Fibroblast of peridontal ligament (primary cell): Measurements from ENCODE around the gene FAF1.
A peak's percentile ranks its signal among the peaks of the same experiment; 100 is the strongest.

Experiments used
- DNase-seq: peaks from one replicate; pipeline ENCODE4 v3.0.0-alpha.2; 2010; ENCODE audit errors: extremely low read depth

Gene FAF1

DNA sequence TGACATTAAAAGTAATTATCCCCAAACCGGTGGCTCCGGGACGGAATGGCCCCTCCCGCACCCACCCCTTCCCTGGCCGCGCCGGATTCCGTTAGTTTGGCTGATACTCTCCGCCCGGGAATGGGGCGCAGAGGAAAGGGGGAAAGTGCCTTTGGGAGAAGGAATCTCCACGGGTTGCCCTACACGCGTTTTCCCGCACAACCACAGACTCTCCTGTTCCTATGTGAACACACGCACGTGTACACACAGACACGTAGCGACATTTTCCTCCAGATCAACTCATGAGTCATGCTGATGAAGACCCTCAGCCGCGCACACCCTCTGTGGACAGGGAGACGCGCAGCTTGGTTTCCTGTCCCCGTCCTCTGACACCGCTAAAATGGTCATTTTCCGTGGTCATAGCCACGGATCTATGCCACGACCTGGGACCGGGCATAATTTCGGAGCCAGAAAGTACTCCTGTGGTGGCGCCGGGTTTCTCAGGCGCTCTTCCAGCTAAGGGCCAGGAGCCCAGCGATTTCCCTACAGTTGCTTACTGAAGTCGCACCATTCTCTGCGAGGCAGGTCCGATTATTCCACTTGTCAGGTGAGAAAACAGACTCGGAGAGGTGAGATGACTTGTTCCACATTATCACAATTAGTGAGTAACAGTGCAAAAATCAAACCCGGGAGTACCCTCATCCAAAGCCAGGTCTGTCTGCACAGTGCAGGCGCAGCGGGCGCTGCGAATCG, 532.8 kb downstream of the FAF1 start:
- no peak for DNase-seq

DNA sequence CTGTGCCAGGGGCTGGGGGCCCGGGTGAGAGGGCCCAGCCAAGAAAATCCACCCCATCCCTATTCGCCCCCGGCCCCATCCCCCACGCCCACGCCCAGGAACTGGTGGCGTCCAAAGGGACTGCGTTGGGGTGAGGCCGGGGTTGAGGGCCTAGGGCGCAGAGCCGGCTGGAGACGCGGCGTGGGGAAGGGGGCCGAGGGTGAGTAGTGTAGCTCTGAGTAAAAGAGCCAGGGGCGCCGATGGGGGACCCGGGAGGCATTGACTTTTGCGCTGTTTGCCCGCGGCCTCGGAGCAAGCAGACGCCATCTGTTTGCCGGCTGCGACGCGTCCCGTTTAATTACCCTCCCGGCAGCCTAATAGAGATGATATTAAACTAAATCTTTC, 533.4 kb downstream of the FAF1 start:
- DNase-seq: no peak

DNA sequence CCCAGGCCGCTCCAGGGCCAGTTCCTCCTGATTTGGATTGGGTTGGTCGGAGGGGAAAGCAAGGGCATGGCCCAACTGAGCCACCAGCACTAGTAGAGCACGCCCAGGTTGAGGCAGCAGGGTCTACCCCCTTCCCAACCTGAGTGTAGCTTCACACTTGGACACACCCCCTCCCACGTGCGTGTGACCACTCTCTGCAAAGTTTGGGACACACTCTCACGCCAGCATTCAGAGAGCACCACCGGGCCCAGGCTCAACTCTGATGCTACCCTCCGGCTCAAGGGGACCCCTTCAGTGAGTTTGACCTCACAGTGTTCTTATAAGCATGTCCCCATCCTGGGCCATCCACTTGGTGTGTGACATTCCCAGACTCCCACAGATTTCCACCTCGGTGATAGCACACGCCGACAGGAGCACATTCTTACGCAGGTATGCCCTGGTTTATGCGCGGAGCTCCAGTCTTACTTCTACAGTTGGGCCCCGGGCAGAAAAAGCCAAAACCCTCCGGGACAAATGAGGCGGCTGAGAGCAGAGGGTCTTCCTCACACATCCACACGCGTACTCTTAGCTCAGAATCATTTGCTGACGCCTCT, 533.9 kb downstream of the FAF1 start:
- no peak for DNase-seq

DNA sequence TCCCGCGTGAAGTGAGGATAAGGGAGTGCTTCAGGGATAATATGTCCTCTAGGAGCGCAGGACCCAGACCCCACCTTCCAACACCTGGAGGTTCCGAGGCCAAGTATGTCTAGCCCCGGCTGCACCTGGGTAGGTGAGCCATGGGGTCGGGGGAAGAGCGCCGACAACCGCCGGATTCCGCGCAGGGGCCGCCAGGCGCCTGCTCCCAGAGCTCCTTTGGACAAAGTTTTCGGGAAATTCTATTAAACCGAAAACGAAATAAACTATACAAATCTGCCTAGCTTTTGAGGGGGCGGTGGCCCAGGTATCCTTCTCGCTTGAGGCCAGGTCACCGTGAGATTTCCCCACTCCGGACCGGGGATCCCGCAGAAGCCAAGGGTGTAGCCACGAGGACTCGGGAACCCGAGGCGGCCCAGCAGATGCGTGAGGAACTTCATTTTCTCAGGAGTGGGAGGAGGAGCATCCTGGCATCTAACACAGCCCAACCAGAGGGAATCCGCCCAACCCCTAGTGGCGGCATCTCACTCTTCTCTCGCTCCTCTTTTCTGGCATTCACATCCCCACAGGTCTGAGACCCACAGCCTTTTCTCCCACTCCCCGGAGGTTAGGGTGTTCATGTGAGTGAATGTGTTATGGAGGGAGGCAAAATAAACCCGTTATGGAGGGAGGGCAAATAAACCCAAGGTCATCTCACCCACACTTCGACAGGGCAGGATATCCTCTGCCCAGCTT, 534.5 kb downstream of the FAF1 start:
- no peak for DNase-seq

DNA sequence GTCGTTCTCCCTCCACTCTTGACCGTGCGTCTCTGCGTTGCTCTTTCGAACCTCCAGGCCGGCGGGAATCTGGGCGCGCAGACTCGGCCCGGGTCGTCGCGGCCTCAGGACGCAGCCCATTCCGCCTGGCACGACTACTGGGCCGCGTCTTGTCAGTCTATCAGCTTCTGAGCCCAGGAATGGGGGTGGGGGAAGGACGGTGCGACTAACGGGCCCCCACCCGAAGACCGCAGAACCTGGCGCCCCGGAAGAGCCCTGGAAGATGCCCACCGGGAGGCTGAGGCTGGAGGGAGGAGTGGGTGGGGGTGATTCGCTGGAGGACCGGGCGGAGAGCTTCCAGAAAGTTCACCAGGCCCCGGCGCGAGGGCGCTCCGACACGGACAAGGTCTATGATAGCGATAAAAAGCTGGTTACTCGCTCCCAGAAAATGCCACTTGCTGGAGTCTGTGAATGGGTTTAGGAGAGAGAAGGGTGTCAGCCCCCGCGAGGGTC, 535.1 kb downstream of the FAF1 start:
- DNase-seq: no peak

DNA sequence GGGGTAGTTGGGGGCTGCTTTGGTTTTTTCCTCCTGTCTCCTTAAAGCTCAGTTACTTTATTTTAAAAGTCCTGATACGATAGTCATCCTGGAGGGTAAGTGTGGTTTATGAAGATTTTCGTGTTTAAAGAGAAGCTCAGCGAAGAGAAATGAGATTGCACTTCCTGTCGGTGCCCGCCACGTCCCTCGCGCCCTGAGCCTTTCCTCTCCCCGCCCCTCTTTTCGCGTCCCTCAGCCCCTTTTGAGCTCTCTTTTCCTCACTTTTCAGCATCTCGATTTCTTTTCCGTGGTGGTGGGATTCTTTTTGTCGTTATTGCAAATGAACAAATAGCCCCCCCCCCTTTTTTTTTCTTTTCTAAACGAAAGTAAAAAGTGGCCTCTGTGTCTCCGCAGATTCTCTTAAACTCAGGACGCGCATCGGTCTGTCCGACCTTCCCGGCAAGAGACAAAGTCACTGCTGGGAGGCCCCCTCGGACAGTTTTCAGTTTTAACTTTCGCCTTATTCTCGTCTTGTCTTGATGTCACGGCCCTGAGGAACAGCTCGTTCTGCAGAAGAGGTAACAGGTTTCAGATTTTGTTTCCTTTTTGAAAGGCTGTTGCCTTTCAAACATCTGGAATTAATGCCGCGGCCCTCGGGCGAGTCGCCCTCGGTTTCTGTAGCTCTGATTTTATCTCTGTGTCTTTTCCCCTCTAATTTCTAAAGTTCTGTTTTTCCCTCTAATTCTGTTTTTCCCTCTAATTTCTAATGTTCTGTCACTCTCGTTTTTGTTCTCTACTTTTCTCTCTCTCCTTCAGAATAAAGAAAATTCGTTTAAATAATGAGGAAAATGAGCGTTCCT, 535.8 kb downstream of the FAF1 start:
- DNase-seq: peak; percentile 18

DNA sequence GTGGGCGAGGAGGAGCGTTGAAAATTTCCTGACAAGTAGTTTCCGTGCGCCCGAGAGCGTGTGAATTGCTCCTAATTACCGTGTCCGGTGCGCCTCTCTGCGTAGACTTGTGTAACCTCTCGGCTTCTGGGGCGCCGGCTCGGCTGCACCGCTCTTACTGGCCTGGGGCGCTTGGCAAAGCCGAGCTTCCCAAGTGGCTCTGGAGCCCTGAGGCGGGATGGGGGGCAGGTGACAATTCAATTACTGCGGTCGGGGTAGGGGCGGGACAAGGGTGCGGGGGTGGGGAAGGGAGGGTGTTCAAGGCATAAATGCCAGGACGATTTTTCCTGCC, 536.4 kb downstream of the FAF1 start:
- no peak for DNase-seq

DNA sequence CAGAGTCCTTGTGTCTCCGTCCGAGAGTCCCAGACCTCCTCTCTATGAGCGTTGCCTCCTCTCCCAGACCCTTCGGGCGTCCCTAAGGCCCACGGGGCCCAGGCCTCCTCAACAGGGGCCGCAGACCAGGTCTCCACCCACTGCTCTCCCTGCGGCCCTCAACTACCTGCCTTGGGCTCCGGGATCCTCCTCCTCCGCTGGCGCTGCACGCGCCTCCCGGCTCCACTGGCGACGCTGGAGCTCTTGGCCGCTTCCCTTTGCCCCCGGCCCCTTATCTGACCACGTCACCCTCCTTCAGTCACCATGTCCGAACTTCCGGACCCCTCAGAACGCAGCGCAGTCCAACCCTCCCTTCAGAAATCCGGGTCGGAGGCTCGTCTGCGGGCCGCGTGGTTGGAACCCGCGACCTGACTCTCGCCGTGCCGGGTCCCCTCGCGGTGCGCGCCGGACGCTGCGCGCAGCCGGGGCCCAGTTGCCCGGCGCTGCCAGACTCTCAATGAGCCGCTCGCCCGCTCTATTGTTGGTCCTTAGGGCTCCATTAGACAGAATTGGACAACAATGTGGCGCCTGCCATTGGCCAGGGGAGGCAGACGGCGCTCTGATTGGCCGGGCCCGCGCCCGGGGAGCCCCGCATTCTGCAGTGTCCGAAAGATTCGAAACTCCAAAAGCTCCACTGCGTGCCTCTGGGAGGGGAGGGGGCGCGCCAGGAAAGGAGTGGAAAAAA, 537.0 kb downstream of the FAF1 start, which contains the start of gene DMRTA2:
Gene DMRTA2 (minus strand): TSS at position 498 of the 724 bp plus-strand sequence. CDS start 1,907 bp downstream, outside the sequence.
- no peak for DNase-seq

DNA sequence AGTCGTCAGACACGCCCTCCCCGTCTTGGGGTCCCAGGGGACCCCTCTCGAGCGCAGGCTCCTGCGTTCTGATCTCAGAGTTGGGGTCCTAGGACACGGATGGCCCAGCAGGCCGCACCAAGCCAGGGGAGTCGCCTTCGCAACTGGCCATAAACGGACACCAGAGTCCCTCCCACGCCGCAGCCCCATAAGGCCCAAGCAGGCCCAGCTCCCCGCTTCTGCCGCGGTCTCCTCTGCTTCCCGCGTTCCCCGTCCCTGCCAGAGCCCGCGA, 537.5 kb downstream of the FAF1 start:
- no peak for DNase-seq

DNA sequence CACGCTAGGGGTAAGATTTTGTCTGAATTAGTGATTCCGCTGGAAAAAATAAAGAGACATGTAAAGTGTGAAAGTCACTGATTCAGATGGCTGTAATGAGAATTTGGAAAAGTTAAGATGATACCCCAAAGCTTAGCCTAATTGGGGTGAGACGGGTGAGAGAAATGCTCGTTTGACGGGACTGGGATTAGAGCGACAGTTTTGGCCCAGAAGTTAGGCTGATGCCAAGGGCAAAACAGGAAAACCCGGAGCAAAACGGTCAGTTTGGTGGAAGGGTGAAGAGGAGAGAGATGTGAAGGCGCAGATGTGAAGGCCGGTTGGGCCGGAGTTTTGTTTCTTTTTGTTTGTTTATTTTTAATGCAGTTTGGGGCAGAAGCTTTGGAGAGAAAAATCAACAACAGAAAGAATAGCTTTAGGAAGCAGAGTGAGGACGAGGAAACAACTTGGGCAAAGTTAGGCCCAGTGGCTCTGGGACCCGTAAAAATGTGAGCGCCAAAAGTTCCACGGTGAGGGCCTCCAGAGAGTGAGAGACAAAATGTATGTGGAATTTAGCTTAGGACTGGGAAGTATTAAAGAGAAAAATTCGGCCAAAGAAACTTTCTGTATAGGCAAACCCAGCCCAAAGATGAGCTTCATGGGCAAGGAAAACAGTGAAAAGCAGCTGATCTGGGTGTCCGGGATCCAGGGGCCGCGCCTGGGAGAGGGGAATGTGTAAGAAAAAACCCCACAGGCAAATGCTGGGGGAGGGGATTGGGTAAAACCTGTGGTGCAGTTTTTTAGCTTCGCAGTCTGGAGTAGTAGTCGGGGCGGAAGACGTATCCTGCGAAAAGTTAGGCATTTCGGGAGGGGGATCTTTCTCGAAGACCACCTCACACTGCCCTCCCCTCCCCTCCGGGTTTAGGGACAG, 538.0 kb downstream of the FAF1 start:
- DNase-seq: no peak

DNA sequence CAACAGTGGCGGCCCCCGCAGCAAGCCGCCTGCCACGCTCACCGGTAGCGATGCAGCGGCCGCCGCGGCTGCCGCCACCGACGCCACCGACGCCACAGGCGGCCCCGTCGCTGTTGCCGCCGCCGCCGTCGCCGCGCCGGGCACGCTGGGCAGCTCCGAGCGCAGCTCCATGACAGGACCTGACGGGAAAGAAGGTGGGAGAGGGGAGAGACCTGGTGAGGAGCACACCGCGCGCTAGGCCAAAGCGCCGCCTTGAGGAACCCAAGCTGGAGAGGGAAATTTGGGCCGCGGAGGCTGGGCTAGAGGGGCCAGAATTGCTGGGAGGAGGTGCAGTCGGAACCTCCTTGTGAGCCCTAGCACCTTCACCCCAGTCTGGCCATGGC, 538.7 kb downstream of the FAF1 start:
- no peak for DNase-seq

DNA sequence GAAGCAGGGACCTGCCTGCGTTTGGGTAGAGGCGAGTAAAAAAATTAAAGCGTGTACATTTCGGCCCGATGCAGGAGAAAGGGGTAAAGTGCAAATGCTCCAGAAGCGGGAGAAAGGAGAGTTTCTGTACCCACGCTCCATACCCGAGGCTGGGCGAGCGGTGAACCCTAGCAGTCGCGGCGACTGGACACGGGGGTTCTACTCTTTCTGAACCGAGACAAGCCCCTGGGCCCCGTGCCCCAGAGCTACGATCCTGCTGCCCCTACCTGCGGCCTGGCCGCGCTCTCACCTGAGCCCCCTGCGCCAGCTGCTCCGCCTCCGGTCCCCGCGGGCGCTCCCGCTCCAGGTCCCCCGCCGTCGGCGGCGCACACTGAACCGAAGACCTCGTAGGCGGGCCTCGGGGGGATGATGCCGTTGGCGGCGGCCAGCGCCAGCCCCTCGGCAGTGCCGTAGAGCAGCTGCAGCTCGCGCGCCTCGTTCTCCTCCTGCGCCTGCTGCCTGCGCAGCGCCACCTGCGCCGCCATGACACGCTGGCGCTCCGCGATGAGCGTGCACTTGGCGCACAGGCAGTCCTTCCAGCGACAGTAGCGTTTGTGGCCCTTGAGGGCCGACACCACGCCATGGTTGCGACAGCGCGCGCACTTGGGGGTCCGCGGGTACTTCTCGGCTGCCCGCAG, 539.2 kb downstream of the FAF1 start:
- no peak for DNase-seq

DNA sequence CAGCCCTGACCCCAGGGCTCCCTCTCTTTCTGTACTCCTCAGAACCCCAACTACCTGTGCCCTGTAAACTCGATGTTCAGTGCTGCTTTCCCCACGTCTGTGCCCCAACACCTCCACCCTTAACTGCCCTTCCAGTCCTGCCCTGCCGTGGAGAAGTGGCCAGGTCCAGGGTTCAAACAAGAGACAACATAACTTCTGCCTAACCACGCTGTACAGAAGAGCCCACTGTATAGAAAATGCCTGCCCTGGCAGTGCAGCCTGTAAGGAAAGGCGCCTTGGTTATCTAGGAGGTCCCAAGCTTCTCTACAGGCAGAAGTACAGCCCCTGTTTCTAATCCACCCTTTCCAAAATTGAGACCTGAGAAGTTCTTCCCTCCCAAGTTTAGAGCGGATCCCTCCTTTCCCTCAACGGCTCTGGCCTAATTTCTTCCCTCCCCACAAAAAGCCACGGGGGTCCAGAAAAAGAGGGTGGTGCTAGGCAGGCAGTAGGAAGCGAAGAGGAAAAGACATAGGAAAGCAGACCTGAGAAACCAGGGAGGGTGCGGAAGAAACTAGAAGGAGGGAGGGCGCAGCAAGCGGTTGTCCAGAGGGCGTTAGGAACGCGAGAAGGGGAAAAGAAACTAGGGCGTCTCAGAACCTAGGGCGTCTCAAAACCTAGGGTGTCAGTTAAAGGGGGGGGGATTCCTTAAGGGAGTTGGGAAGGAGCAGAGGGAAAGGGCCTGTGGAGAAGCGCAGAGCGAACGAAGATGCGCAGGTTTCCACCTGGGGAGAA, 540.0 kb downstream of the FAF1 start:
- no peak for DNase-seq

DNA sequence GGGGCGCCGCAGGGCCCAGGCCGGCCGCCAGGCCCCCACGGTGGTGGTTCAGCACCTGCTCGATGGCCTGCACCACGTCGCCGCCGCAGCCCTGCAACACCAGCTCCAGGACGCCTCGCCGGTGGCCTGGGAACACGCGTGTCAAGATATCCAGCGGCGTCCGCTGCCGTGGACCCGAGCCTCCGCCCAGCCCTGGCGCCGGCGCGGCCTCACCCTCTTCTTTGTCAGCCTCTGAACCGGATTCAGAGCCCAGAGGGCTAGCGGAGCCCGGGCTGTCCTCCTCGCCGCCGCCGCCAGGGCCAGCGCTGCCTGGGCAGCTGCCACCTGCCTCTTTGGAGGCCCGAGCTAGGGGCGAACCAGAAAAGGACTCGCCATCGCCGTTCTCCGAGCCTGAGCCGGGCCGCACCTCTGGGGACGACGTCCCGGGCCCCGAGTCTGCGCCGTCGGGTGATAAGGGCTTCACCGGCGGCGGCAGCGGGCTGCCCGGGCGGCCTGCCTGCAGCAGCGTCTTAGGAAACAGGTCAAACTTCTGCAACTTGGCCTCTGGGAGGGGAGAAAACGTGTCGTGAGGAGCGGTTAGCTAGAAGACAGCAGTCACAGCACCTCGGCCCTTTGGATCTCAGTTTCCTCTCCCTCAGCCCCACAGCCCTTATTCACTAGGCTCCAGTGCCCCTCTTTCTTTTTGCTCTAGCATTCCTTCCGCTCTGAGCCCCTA, 540.7 kb downstream of the FAF1 start:
- no peak for DNase-seq

DNA sequence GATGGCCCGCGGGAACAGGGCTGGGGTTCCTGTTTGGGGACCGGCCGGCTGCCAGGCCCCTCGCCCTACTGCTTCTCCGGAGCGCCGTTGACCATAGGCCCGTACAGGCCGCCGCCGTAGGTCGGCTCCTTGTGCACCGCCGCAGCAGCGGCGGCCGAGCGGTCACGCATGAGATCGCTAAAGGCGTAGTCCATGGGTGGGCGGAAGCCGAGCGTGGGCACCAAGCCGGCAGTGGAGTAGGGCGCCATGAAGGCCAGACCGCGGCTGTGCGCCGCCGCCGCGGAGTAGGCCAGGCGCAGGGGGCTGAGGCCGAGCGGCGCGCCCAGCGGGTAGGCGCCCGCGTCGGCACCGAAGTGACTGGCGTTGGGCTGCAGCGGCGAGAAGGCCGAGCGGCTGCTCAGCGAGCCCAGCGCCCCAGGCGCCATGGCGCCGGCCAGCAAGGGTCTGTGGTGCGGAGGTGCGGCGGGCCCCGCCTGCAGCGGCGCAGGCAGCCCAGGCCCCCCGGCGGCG, 541.4 kb downstream of the FAF1 start:
- no peak for DNase-seq

DNA sequence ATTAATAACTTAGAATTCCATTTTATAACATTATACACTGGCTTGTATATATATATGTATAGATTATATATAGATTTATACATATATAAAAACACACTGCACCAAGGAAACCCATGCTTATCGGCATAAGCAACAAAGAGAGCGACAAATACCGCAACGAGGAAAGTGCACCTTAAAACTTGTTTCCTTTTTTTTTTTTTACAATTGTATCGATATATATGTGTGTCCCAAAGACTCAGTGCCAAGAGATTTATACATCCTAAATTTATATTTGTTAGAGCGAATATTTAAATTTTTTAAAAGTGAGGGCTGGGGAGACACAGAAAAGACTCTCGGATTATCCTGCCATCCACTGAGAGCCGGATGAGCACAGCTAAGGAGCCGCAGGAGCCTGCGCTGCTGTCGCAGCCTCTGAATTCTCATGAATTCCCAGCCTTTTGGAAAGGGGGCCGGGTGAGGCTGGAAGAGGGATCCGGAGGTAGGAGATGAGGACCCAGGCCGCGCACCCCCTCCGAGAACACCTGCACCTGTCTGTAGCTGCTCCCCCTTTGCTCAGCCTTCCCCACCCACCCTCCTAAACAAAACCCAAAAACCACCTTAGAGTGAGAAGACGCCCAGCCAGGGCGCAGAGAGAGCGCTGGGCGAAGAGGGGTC, 542.0 kb downstream of the FAF1 start:
- no peak for DNase-seq

DNA sequence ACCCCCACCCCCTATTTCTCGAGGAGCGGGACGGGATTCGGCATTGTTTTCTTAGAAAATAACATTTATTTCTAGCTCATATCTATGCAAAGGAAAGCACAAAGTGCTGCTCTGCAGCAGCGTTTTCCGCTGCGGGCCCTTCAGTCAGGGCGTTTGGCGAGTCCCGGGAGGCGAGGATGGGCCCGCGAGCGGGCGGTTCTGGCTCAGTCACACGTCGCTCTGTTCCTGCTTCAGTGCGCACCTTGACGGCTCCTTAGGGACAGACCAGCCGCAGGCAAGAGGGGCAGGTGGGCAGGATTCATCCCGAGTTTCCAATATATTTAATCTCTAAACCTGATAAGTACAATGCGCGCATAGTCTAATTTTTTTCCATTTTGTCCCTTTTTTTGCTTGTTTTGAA, 542.6 kb downstream of the FAF1 start:
- no peak for DNase-seq
